GM12878 (cell line): ENCODE data around the gene MTO1. TPM values are rescaled to one million over a fixed set of nuclear protein-coding genes. Genes with fewer than 3 reads are reported as not detected.

Source experiments
- ATAC-seq: fragments of 200-7000 bp; cut with Tn5 transposase; 3 replicates; pipeline ENCODE4 v1.9.1; 2020; ENCODE audit warnings: mild to moderate bottlenecking, moderate library complexity
- BruUV-seq: library from RNA; stranded (reverse); fragments of 400-500 nt; replicated peaks from 2 replicates; lab custom pipeline; 2021; lab: Mats Ljungman, UMichigan
- CTCF ChIA-PET: fragments of 300-600 bp; sonication (Branson Sonifier 250); formaldehyde crosslinking; extraction: SDS; loops from one replicate; lab custom pipeline; 2021; ENCODE audit warnings: inconsistent platforms; lab: Yijun Ruan, JAX
- POLR2A ChIA-PET: fragments of 350-600 bp; formaldehyde crosslinking; extraction: SDS; loops from one replicate; lab custom pipeline; 2021; ENCODE audit warnings: inconsistent platforms; lab: Charles Lee
- RAD21 ChIA-PET: fragments of 300-600 bp; sonication (Branson Sonifier 250); formaldehyde crosslinking; loops from one replicate; lab custom pipeline; 2023; ENCODE audit warnings: antibody characterized with exemption; ENCODE audit not compliant: unreplicated experiment; lab: Charles Lee
- SMC1A ChIA-PET: fragments of 300-600 bp; sonication (Branson Sonifier 250); formaldehyde crosslinking; loops from one replicate; lab custom pipeline; 2023; ENCODE audit not compliant: unreplicated experiment, uncharacterized antibody; lab: Charles Lee
- DNase-seq: peaks from one replicate; pipeline ENCODE4 v3.0.0-alpha.2; 2011; ENCODE audit warnings: low read depth, low spot score
- FAIRE-seq: peaks from 3 replicates; lab custom pipeline; 2011; peaks lifted over from hg19 to GRCh38; lab: Jason Lieb, UNC
- H2AFZ ChIP-seq: 2 replicates; pipeline ENCODE4 v1.6.0; 2011; ENCODE audit warnings: low read depth, low read length, control low read depth; ENCODE audit not compliant: control insufficient read depth
- H3K27ac ChIP-seq: 2 replicates; pipeline ENCODE4 v1.5.1; 2011; ENCODE audit warnings: control low read depth; ENCODE audit not compliant: control insufficient read depth, insufficient read depth
- H3K27me3 ChIP-seq, 2 experiments: replicated peaks in 1 of 2; 2 replicates each; pipeline versions ENCODE4 v1.6.0 to v1.6.1; 2011; ENCODE audit warnings: low read length in 1 of 2; ENCODE audit not compliant: control insufficient read depth in 2 of 2, insufficient read depth in 2 of 2
- H3K36me3 ChIP-seq, 2 experiments: 2 replicates each; pipeline ENCODE4 v1.5.1; 2011; ENCODE audit warnings: low read length in 1 of 2; ENCODE audit not compliant: control insufficient read depth in 2 of 2, insufficient read depth in 2 of 2
- H3K4me1 ChIP-seq: 2 replicates; pipeline ENCODE4 v1.6.1; 2011; ENCODE audit warnings: mild to moderate bottlenecking, low read length, moderate library complexity, mixed read lengths; ENCODE audit not compliant: control insufficient read depth, insufficient read depth
- H3K4me2 ChIP-seq: 2 replicates; pipeline ENCODE4 v1.6.0; 2011; ENCODE audit warnings: control low read depth; ENCODE audit not compliant: control insufficient read depth, insufficient read depth
- H3K4me3 ChIP-seq: fragments of 200-600 bp; sonication (generic); 2 replicates; pipeline ENCODE4 v1.5.1; 2016
- H3K79me2 ChIP-seq: 2 replicates; pipeline ENCODE4 v1.6.0; 2011; ENCODE audit warnings: low read length; ENCODE audit not compliant: control insufficient read depth, insufficient read depth
- H3K9ac ChIP-seq: 2 replicates; pipeline ENCODE4 v1.8.0; 2011; ENCODE audit warnings: low read length, control low read depth, mixed read lengths; ENCODE audit not compliant: control insufficient read depth, insufficient read depth
- H3K9me3 ChIP-seq: replicated peaks from 3 replicates; pipeline ENCODE4 v1.5.1; 2011; ENCODE audit warnings: mild to moderate bottlenecking, low read length; ENCODE audit not compliant: control insufficient read depth, insufficient read depth
- H4K20me1 ChIP-seq: 2 replicates; pipeline ENCODE4 v1.6.0; 2011; ENCODE audit not compliant: control insufficient read depth, insufficient read depth
- BRCA1 ChIP-seq: IDR thresholded peaks from 2 replicates; pipeline ENCODE4 v1.6.1; 2011; ENCODE audit warnings: low read depth, low read length, improper control_type of control experiment
- CREM ChIP-seq: IDR thresholded peaks from 2 replicates; pipeline ENCODE4 v1.6.1; 2014; ENCODE audit warnings: antibody characterized with exemption, low read depth
- EGR1 ChIP-seq, 2 experiments: IDR thresholded peaks; 1 replicate in 1 of 2; 2 replicates in 1 of 2; pipeline ENCODE4 v1.6.1; 2011 to 2012; ENCODE audit warnings: low read depth in 2 of 2, low read length in 2 of 2, borderline replicate concordance in 1 of 2, mild to moderate bottlenecking in 1 of 2, moderate library complexity in 1 of 2
- FOXM1 ChIP-seq: IDR thresholded peaks from 2 replicates; pipeline ENCODE4 v1.6.1; 2012; ENCODE audit warnings: low read depth, mild to moderate bottlenecking, inconsistent platforms, low read length, moderate library complexity
- GABPA ChIP-seq: IDR thresholded peaks from 2 replicates; pipeline ENCODE4 v1.6.1; 2014; ENCODE audit warnings: antibody characterized with exemption, low read depth, mild to moderate bottlenecking, inconsistent platforms
- IRF5 ChIP-seq: fragments of 450-650 bp; IDR thresholded peaks from 2 replicates; pipeline ENCODE4 v1.6.1; 2017; ENCODE audit warnings: borderline replicate concordance
- KDM1A ChIP-seq: fragments of 200-600 bp; sonication (generic); IDR thresholded peaks from 2 replicates; pipeline ENCODE4 v1.6.1; 2016; ENCODE audit warnings: borderline replicate concordance
- KLF5 ChIP-seq: fragments of 450-650 bp; IDR thresholded peaks from 2 replicates; pipeline ENCODE4 v1.6.1; 2014; ENCODE audit warnings: mild to moderate bottlenecking; ENCODE audit not compliant: partially characterized antibody
- NBN ChIP-seq: fragments of 450-650 bp; IDR thresholded peaks from 2 replicates; pipeline ENCODE4 v1.6.1; 2016
- RB1 ChIP-seq: fragments of 450-650 bp; formaldehyde crosslinking; IDR thresholded peaks from 2 replicates; pipeline ENCODE4 v1.6.1; 2017; ENCODE audit warnings: mild to moderate bottlenecking, borderline replicate concordance
- SKIL ChIP-seq: fragments of 450-650 bp; IDR thresholded peaks from 2 replicates; pipeline ENCODE4 v1.6.1; 2017; ENCODE audit warnings: mild to moderate bottlenecking, low read depth, inconsistent platforms; ENCODE audit not compliant: poor library complexity, severe bottlenecking
- SMAD5 ChIP-seq: IDR thresholded peaks from 2 replicates; pipeline ENCODE4 v1.6.1; 2016; ENCODE audit warnings: antibody characterized with exemption, low read depth
- SREBF1 ChIP-seq: IDR thresholded peaks from 2 replicates; pipeline ENCODE4 v1.6.1; 2012; ENCODE audit warnings: mild to moderate bottlenecking, low read length
- SREBF2 ChIP-seq: IDR thresholded peaks from 2 replicates; pipeline ENCODE4 v1.6.1; 2012; ENCODE audit warnings: mild to moderate bottlenecking, low read length
- TBL1XR1 ChIP-seq: IDR thresholded peaks from 2 replicates; pipeline ENCODE4 v1.6.1; 2012; ENCODE audit warnings: low read depth, low read length, improper control_type of control experiment
- WGBS: methylation state at CpG from one replicate; pipeline ENCODE4 v1.1.6; 2016; ENCODE audit warnings: low lambda C conversion rate; ENCODE audit not compliant: insufficient replicate concordance, insufficient coverage; ENCODE audit errors: missing lambda C conversion rate; 5-methylcytosine and 5-hydroxymethylcytosine counted together
- in situ Hi-C: fragments of 300-500 bp; cut with MboI; formaldehyde crosslinking; loops from 9 replicates; pipeline ENCODE4 v1.14.3; 2018; ENCODE audit warnings: mixed read lengths
- intact Hi-C: fragments of 100-400 bp; cut with micrococcal nuclease; formaldehyde crosslinking; loops from one replicate; pipeline ENCODE4 v1.14.2; 2022; ENCODE audit not compliant: unreplicated experiment
- polyA plus RNA-seq, 11 experiments: library from polyadenylated mRNA; depleted of rRNA in 4 of 11; unstranded in 6 of 11; stranded (reverse) in 5 of 11; fragments of >200 nt; fragmentation: Nextera tagmentation in 4 of 11; fragmentation: Illumina TruSeq in 1 of 11; extraction: Ambion mirVana in 4 of 11; extraction: Trizol in 1 of 11; gene quantifications; 1 replicate in 1 of 11; 2 replicates in 10 of 11; pipeline versions ENCODE4 v1.2.1 to v1.2.3, GENCODE V29; 2011 to 2016; ENCODE audit warnings: inconsistent platforms in 2 of 11, missing spikeins in 2 of 11, low read depth in 1 of 11
- total RNA-seq, 4 experiments: library from RNA; depleted of rRNA in 3 of 4; stranded (reverse); fragments of >200 nt in 3 of 4; fragmentation: Illumina TruSeq in 1 of 4; extraction: Trizol in 1 of 4; gene quantifications; 2 replicates each; pipeline versions ENCODE4 v1.2.1 to v1.2.3, GENCODE V29; 2013 to 2021
- TF ChIP-seq, protein P1 (sequence below): IDR thresholded peaks from 2 replicates; pipeline ENCODE4 v1.6.1; 2011; ENCODE audit warnings: low read depth, low read length, improper control_type of control experiment, borderline replicate concordance
- TF ChIP-seq, protein P2 (sequence below): IDR thresholded peaks from 2 replicates; pipeline ENCODE4 v1.6.1; 2012; ENCODE audit warnings: low read length, inconsistent platforms

MTO1 gene
- total and polyA plus RNA-seq, 10 of the 15 experiments (the other 5 are each of a cell fraction or from before 2014, with no cell fraction given), result 24.8 to 53.6 (median 33.1) TPM

- BruUV-seq, result no TSS peak
- 98% methylated on average over 2 of the region's 2 CpGs for WGBS
- no peak for ATAC-seq
- intact Hi-C loops (no loop called here), in situ Hi-C loops (loop anchor here (25.0 kb wide), 1 partner anchor 108 kb away; no protein-coding TSS in a partner anchor)
- no peak overlapping the region for H3K4me3 ChIP-seq
- FAIRE-seq, result no peak
- H3K9ac ChIP-seq, result no peak overlapping the region
- CTCF ChIA-PET, result interaction anchor here (0.9 kb wide), 1 partner anchor 106 kb away, joined by 4 read pairs; no protein-coding TSS in a partner anchor
- no peaks in the 10 kb centered on the region for H3K27me3 ChIP-seq
- POLR2A ChIA-PET, result no interaction called here
- H3K4me2 ChIP-seq, result no peak overlapping the region
- H3K27ac ChIP-seq, result no peak overlapping the region
- H3K36me3 ChIP-seq, result peaks cover 3 to 22% of the 10 kb centered on the region in 2 experiments
- no peaks in the 10 kb centered on the region for H3K4me1 ChIP-seq
- no peaks in the 10 kb centered on the region for H4K20me1 ChIP-seq
- H3K9me3 ChIP-seq, result no peaks in the 10 kb centered on the region; the same call in 2 of the 3 replicates
- H2AFZ ChIP-seq, result no peak overlapping the region
- RAD21 ChIA-PET, result interaction anchor here (1.2 kb wide), 1 partner anchor 33 kb away, joined by 3 read pairs; no protein-coding TSS in a partner anchor
- no peak for DNase-seq
- SMC1A ChIA-PET, result interaction anchor here (1.1 to 1.7 kb wide), 3 partner anchors 9 to 43 kb away, joined by 3 to 4 read pairs (median 4); partner anchors contain the start of gene MTO1
- no peaks in the 10 kb centered on the region for H3K79me2 ChIP-seq
- no peak for TF ChIP-seq NBN
- no peak for TF ChIP-seq KDM1A
- TF ChIP-seq EGR1 (IDR thresholded peaks at IDR 0.05; ENCODE audit: borderline replicate concordance in 1 of 2, low read depth in 2 of 2, low read length in 2 of 2), result no peak
- TF ChIP-seq SMAD5, result no peak
- no peak for TF ChIP-seq FOXM1
- no peak for TF ChIP-seq TBL1XR1
- TF ChIP-seq CREM, result no peak
- no peak for TF ChIP-seq SKIL
- no peak for TF ChIP-seq GABPA
- TF ChIP-seq, protein P1, sequence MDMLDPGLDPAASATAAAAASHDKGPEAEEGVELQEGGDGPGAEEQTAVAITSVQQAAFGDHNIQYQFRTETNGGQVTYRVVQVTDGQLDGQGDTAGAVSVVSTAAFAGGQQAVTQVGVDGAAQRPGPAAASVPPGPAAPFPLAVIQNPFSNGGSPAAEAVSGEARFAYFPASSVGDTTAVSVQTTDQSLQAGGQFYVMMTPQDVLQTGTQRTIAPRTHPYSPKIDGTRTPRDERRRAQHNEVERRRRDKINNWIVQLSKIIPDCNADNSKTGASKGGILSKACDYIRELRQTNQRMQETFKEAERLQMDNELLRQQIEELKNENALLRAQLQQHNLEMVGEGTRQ, result no peak
- no peak for TF ChIP-seq SREBF1
- TF ChIP-seq RB1, result no peak
- TF ChIP-seq, protein P2, sequence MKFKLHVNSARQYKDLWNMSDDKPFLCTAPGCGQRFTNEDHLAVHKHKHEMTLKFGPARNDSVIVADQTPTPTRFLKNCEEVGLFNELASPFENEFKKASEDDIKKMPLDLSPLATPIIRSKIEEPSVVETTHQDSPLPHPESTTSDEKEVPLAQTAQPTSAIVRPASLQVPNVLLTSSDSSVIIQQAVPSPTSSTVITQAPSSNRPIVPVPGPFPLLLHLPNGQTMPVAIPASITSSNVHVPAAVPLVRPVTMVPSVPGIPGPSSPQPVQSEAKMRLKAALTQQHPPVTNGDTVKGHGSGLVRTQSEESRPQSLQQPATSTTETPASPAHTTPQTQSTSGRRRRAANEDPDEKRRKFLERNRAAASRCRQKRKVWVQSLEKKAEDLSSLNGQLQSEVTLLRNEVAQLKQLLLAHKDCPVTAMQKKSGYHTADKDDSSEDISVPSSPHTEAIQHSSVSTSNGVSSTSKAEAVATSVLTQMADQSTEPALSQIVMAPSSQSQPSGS, result no peak
- TF ChIP-seq IRF5, result no peak
- no peak for TF ChIP-seq KLF5
- TF ChIP-seq BRCA1, result no peak
- no peak for TF ChIP-seq SREBF2
Measured at GRCh38 chr6:73504160-73504559, 42.6 kb downstream of the MTO1 start.
